CD4-positive, alpha-beta T cell treated with Interleukin-1 beta for 1 hour (primary cell): ENCODE results near the gene MAGED2.
"Not testable (repeated sequence)": the region's sequence is repeated elsewhere in the genome, so short reads cannot be mapped to it uniquely, and the experiment has no call there.

Experiments used
- DNase-seq, 2 donors: peaks; one replicate each; pipeline ENCODE4 v3.0.0-alpha.2; 2020 to 2022

Gene MAGED2

GRCh38 chrX:54807524-54808108 lies at the start of gene MAGED2:
Gene MAGED2 (plus strand): TSS chrX:54807745. CDS start chrX:54809332, 1,587 bp downstream.
- DNase-seq = peak; percentile 57 to 65

GRCh38 chrX:54758114-54759055 lies 49.2 kb upstream of the MAGED2 start:
- no peak for DNase-seq

- DNase-seq = not testable (repeated sequence)
These were observed 33.0 kb upstream of the MAGED2 start for GRCh38 chrX:54774391-54775094.

- no peak for DNase-seq
These were observed 31.5 kb upstream of the MAGED2 start for GRCh38 chrX:54776061-54776460.

GRCh38 chrX:54776987-54777672 lies 30.4 kb upstream of the MAGED2 start:
- no peak for DNase-seq

- no peak for DNase-seq
These were observed 21.6 kb upstream of the MAGED2 start for GRCh38 chrX:54785901-54786300.

GRCh38 chrX:54786967-54787366 lies 20.6 kb upstream of the MAGED2 start:
- DNase-seq = peak in 1 of 2 donors; percentile 50

- no peak for DNase-seq
These were observed 19.1 kb upstream of the MAGED2 start for GRCh38 chrX:54788446-54788845.

- DNase-seq = not testable (repeated sequence)
These were observed 18.1 kb upstream of the MAGED2 start for GRCh38 chrX:54789405-54789804.

GRCh38 chrX:54794028-54794427 lies 13.5 kb upstream of the MAGED2 start:
- no peak for DNase-seq

- DNase-seq = no peak
These were observed 12.8 kb upstream of the MAGED2 start for GRCh38 chrX:54794795-54795194.

- no peak for DNase-seq
These were observed 9.4 kb upstream of the MAGED2 start, which contains the start of gene ITIH6 for GRCh38 chrX:54798137-54798536. Gene ITIH6 (minus strand): TSS chrX:54798255. CDS start chrX:54798210, 45 bp downstream.

- DNase-seq = no peak
These were observed 8.5 kb upstream of the MAGED2 start for GRCh38 chrX:54799046-54799445.

- peak; percentile 39 for DNase-seq
These were observed 612 bp downstream of the MAGED2 start for GRCh38 chrX:54808109-54808604.

GRCh38 chrX:54808605-54809483 lies 1.3 kb downstream of the MAGED2 start:
- peak; percentile 93 to 95 for DNase-seq

- DNase-seq = no peak
These were observed 3.0 kb downstream of the MAGED2 start for GRCh38 chrX:54810532-54810931.

GRCh38 chrX:54811301-54811885 lies 3.8 kb downstream of the MAGED2 start:
- no peak for DNase-seq

GRCh38 chrX:54812306-54812705 lies 4.8 kb downstream of the MAGED2 start:
- no peak for DNase-seq

GRCh38 chrX:54817220-54817820 lies 9.8 kb downstream of the MAGED2 start:
- no peak for DNase-seq

GRCh38 chrX:54818221-54818620 lies 10.7 kb downstream of the MAGED2 start:
- DNase-seq = no peak

- DNase-seq = no peak
These were observed 11.7 kb downstream of the MAGED2 start for GRCh38 chrX:54819201-54819600.
